ENCODE results near the gene CENPVL1.
"Not testable (repeated sequence)": the region's sequence is repeated elsewhere in the genome, so short reads cannot be mapped to it uniquely, and the experiment has no call there.

DNA sequence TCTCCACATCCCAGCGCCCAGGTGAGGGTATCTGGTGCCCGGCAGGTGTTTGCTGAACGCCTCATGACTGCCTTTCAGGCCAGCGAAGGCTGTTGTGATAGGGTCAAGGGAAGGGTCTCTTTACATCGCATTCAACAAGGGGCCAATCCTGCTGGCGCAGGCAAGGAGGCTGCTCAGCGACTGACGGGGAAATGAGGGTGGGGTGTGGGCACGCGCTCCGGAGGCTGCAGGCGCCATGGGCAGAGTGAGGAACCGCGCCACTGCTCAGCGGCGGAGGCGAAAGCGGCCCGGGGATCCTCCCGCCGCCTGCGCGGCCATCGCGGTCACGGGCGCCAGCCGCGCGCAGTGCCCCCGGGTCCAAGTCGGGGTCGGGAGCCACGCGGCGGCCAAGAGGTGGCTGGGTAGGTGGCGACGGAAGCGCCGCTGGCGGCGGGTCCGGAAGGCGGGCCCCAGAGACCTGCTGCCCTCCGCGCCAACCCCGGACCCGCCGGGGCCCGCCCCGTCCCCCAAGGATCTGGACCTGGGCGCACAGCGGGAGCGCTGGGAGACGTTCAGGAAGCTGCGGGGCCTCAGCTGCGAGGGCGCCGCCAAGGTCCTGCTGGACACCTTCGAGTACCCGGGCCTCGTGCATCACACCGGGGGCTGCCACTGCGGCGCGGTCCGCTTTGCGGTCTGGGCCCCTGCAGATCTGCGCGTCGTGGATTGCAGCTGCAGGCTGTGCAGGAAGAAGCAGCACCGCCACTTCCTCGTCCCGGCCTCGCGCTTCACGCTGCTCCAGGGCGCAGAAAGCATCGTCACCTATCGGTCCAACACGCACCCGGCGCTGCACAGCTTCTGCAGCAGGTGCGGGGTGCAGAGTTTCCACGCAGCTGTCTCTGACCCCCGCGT is at the start of gene CENPVL1:
- TF ChIP-seq, protein P1, sequence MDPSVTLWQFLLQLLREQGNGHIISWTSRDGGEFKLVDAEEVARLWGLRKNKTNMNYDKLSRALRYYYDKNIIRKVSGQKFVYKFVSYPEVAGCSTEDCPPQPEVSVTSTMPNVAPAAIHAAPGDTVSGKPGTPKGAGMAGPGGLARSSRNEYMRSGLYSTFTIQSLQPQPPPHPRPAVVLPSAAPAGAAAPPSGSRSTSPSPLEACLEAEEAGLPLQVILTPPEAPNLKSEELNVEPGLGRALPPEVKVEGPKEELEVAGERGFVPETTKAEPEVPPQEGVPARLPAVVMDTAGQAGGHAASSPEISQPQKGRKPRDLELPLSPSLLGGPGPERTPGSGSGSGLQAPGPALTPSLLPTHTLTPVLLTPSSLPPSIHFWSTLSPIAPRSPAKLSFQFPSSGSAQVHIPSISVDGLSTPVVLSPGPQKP (IDR thresholded peaks at IDR 0.05; ENCODE audit: low read depth, low read length) = not testable (repeated sequence)
- TF ChIP-seq, protein P2, sequence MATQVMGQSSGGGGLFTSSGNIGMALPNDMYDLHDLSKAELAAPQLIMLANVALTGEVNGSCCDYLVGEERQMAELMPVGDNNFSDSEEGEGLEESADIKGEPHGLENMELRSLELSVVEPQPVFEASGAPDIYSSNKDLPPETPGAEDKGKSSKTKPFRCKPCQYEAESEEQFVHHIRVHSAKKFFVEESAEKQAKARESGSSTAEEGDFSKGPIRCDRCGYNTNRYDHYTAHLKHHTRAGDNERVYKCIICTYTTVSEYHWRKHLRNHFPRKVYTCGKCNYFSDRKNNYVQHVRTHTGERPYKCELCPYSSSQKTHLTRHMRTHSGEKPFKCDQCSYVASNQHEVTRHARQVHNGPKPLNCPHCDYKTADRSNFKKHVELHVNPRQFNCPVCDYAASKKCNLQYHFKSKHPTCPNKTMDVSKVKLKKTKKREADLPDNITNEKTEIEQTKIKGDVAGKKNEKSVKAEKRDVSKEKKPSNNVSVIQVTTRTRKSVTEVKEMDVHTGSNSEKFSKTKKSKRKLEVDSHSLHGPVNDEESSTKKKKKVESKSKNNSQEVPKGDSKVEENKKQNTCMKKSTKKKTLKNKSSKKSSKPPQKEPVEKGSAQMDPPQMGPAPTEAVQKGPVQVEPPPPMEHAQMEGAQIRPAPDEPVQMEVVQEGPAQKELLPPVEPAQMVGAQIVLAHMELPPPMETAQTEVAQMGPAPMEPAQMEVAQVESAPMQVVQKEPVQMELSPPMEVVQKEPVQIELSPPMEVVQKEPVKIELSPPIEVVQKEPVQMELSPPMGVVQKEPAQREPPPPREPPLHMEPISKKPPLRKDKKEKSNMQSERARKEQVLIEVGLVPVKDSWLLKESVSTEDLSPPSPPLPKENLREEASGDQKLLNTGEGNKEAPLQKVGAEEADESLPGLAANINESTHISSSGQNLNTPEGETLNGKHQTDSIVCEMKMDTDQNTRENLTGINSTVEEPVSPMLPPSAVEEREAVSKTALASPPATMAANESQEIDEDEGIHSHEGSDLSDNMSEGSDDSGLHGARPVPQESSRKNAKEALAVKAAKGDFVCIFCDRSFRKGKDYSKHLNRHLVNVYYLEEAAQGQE (IDR thresholded peaks at IDR 0.05) = not testable (repeated sequence)
- TF ChIP-seq GATA3 (IDR thresholded peaks at IDR 0.05; ENCODE audit: borderline replicate concordance); POLR2A (IDR thresholded peaks at IDR 0.05; ENCODE audit: low read length): not testable (repeated sequence)

Measured in A549 (cell line).